GM19372 (cell line): ENCODE measurements around the gene SPOCK3.
"Not testable (repeated sequence)": the region's sequence is repeated elsewhere in the genome, so short reads cannot be mapped to it uniquely, and the experiment has no call there.

ENCODE experiments used
- ATAC-seq: cut with Tn5 transposase; IDR thresholded peaks from one replicate; pipeline ENCODE4 v1.9.1; 2021; ENCODE audit warnings: mild to moderate bottlenecking, low read depth, moderate library complexity; ENCODE audit not compliant: unreplicated experiment

The SPOCK3 gene

DNA sequence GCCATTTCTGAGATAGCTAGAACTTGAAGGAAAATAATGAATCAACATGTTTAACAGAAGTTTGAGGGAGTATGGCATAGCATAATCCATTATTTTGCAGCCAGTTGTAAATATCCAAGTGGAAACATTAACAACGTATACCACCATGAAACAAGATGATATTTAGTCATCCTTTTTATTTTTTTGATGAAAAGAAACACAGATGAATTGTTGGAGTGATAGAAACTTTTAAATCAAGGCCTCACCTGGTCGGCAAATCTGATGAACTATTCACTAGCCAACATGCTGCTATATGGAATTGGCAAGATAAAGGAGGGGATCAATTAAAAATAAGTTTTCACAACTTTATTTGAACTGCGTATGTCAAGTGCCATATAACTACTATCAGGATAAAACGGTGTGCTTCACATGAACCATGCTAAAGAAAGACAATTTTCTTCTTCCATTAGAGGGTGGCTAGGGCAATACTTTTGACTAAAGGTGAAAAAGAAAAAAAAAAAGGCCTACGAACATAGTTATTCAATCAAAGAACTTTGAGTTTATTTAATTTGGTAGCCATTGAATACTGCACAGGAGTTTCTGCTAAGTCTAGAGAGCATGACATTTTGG, 510.7 kb downstream of the SPOCK3 start:
- ATAC-seq, result no peak

DNA sequence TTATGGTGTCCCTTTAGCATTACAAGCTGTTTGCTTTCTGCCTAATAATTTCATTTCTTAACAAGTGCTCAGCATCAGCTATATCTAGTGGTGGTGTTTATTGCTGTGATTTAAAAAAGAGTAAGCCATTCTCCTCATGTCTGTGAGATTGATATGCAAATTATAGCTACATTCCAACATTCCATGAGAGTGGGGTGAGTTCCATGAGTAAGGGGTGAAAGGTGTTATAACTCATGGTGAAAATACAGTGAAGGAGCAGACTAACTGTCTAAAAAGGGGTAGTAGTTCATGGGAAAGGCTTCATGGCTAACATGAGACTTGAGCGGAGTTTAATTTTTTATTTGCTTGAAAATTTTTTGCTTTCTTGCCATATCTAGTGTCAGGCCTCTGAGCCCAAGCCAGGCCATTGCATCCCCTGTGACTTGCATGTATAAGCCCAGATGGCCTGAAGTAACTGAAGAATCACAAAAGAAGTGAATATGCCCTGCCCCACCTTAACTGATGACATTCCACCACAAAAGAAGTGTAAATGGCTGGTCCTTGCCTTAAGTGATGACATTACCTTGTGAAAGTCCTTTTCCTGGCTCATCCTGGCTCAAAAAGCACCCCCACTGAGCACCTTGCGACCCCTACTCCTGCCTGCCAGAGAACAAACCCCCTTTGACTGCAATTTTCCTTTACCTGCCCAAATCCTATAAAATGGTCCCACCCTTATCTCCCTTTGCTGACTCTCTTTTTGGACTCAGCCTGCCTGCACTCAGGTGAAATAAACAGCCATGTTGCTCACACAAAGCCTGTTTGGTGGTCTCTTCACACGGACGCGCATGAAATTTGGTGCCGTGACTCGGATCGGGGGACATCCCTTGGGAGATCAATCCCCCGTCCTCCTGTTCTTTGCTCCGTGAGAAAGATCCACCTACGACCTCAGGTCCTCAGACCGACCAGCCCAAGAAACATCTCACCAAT, 518.3 kb downstream of the SPOCK3 start:
- not testable (repeated sequence) for ATAC-seq

DNA sequence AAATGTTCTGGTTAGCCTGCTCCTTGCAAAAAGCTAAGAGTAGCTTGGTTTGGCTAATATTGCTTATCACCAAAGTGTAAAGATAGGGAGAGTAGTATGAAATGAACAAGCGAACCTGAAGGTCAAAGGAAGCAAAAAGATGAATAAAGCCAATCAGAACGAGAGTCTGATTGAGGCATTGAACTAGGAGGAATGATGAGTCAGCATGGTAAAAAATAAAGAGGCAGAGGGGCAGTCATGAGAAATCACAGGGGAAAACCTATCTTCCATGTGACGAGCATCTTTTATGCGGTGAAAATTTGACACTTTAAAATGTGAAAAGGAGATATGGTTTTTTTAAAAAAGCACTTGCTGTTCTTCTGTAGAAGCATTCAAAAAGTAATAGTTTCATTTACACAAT, 533.7 kb downstream of the SPOCK3 start:
- ATAC-seq, result no peak

DNA sequence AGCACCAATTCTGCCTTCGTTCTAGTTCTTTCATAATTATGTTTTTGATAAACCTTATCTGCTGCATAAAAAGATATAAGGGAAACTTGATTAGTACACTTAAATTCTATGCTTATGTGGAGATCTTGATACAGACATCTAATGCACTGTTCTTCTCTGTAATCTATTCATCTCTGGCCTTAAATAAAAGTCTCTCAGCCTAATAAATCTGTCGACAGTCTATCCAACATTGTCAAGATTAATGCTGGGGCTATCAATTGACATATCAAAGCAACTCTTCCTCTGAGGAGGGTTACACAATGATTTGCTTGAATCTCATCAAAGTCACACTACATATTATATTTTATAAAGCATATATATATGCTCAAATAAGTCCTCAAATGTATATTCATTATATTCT, 545.5 kb downstream of the SPOCK3 start:
- no peak for ATAC-seq

DNA sequence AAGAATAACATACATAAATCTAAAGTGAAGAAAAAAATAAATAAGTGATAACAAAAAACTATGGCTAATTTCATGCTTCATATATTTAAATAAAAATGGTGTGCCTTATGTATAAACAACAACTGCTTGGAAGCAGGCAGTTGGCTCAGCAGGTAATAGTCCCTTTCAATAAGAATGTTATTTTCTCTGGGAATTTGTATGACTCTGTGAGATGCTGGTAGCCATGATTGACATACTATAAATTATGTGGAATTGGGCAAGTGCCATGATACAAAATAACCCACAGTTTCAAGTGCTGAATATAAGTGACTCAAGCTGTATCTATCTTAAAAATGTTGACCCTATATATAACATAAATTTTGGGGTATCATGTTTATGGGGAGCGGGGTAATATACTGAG, 546.5 kb downstream of the SPOCK3 start:
- no peak for ATAC-seq
